VCaP (cell line): ENCODE measurements around the gene TMEM79.

Experiments used
- H3K27ac ChIP-seq: fragments of 450-650 bp; 2 replicates; pipeline ENCODE4 v1.5.1; 2017
- TF ChIP-seq, protein P1 (sequence below): fragments of 450-650 bp; conservative IDR thresholded peaks from 2 replicates; pipeline ENCODE4 v1.5.1; 2017; ENCODE audit warnings: mild to moderate bottlenecking, moderate library complexity

TMEM79 gene

GRCh38 chr1:156284112-156284511 is at the start of gene TMEM79:
Gene TMEM79, plus strand, starts transcription at chr1:156284325. Its CDS starts 902 bp downstream, at chr1:156285227.
- TF ChIP-seq, protein P1, sequence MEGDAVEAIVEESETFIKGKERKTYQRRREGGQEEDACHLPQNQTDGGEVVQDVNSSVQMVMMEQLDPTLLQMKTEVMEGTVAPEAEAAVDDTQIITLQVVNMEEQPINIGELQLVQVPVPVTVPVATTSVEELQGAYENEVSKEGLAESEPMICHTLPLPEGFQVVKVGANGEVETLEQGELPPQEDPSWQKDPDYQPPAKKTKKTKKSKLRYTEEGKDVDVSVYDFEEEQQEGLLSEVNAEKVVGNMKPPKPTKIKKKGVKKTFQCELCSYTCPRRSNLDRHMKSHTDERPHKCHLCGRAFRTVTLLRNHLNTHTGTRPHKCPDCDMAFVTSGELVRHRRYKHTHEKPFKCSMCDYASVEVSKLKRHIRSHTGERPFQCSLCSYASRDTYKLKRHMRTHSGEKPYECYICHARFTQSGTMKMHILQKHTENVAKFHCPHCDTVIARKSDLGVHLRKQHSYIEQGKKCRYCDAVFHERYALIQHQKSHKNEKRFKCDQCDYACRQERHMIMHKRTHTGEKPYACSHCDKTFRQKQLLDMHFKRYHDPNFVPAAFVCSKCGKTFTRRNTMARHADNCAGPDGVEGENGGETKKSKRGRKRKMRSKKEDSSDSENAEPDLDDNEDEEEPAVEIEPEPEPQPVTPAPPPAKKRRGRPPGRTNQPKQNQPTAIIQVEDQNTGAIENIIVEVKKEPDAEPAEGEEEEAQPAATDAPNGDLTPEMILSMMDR = no peak
- H3K27ac ChIP-seq = peak within 1 kb of the TSS; percentile 92

DNA sequence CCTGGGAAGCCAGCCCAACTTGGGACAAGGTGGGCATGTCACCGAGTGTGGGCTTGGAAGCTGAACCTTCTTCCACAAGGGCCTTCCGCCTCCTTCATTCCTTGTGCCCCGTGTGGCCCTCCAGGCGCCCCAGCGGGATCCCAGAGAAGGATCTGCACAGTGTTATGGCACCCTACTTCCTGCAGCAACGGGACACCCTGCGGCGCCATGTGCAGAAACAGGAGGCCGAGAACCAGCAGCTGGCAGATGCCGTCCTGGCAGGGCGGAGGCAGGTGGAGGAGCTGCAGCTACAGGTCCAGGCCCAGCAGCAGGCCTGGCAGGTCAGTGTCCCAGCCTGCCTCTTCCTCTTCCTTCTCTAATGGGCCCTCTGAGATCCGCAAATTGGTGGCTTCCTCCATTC is 48.0 kb upstream of the TMEM79 start:
- TF ChIP-seq, protein P1 = no peak
- no peak overlapping the region for H3K27ac ChIP-seq

- TF ChIP-seq, protein P1 = no peak
- H3K27ac ChIP-seq = no peak overlapping the region
Observed at GRCh38 chr1:156238248-156238647, 45.9 kb upstream of the TMEM79 start.

DNA sequence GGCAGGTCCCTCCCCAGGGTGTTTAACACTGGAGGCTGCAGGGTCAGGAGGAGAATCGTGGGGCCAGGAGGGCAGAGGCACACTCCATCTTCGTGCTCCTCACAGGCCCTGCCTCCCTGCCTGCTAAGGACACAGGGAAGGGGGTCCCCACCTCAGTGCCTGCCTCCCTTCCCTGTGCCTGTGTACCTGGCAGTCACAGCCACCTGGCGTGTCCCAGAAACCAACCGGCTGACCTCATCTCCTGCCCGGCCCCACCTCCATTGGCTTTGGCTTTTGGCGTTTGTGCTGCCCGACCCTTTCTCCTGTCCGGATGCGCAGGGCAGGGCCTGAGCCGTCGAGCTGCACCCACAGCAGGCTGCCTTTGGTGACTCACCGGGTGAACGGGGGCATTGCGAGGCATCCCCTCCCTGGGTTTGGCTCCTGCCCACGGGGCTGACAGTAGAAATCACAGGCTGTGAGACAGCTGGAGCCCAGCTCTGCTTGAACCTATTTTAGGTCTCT is 42.8 kb upstream of the TMEM79 start:
- H3K27ac ChIP-seq = no peak overlapping the region
- TF ChIP-seq, protein P1 = no peak

- H3K27ac ChIP-seq = no peak within 1 kb of the TSS
- TF ChIP-seq, protein P1 = no peak
Observed at GRCh38 chr1:156241926-156242325, 42.2 kb upstream of the TMEM79 start, which contains the start of gene BGLAP. Gene BGLAP, plus strand, starts transcription at chr1:156242184. Its CDS starts 48 bp downstream, at chr1:156242232.

- no peak overlapping the region for H3K27ac ChIP-seq
- TF ChIP-seq, protein P1 = no peak
Observed at GRCh38 chr1:156242738-156243137, 41.4 kb upstream of the TMEM79 start.

DNA sequence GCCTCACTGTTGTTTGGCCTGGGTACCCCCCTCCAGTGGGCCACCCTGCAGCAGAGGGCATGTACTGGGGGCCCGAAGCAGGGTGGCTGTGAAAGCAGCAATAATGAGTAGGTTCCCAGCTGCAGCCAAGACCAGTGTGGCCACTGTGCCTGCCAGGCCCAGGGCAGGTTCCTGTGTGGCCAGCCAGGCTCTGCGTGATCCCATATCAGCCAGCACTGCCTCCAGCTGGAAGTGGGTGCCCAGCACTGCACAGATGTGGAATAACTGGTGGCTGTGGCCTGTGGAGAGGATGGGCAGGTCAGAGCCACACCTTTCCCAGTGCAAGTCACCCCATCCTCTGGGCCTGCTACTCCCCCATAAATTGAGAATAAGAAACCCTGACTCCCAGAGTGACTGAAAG is 40.0 kb upstream of the TMEM79 start:
- TF ChIP-seq, protein P1 = no peak
- H3K27ac ChIP-seq = no peak overlapping the region

DNA sequence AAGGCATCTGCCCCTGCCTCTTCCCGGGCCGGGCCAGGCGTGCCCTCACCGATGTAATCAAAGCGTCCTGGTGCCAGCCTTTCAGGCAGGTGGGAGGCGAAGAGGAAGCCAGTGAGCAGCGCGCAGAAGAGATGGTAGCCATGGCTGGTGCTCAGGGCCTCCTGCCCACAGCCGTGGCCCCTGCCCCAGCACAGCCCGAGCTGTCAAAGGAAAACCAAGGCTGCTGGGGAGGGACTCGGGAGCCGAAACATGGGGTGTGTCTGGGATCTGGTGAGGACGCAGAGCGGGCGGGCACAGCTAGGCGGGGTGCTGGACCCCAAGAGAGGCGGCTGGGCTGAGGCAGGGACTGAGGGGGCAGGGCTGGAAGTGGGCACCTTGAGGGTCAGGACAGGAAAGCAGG is 39.4 kb upstream of the TMEM79 start:
- TF ChIP-seq, protein P1 = no peak
- H3K27ac ChIP-seq = no peak overlapping the region
